H1 (cell line): ENCODE measurements around the gene C3orf80.

ENCODE experiments used
- CREB1 ChIP-seq: IDR thresholded peaks from 2 replicates; pipeline ENCODE4 v1.6.1; 2012; ENCODE audit warnings: inconsistent platforms
- EGR1 ChIP-seq: IDR thresholded peaks from 2 replicates; pipeline ENCODE4 v1.6.1; 2011; ENCODE audit warnings: low read depth, low read length, borderline replicate concordance
- EP300 ChIP-seq, 2 experiments: IDR thresholded peaks; 1 replicate in 1 of 2; 2 replicates in 1 of 2; pipeline ENCODE4 v1.6.1; 2011 to 2012; ENCODE audit warnings: low read depth in 2 of 2, low read length in 2 of 2, mild to moderate bottlenecking in 2 of 2, borderline replicate concordance in 1 of 2, inconsistent platforms in 1 of 2, moderate library complexity in 1 of 2
- POLR2AphosphoS5 ChIP-seq: IDR thresholded peaks from 2 replicates; pipeline ENCODE4 v1.6.1; 2011; ENCODE audit warnings: low read depth, low read length
- SP2 ChIP-seq: IDR thresholded peaks from 2 replicates; pipeline ENCODE4 v1.6.1; 2012; ENCODE audit warnings: mild to moderate bottlenecking, low read length, inconsistent platforms
- TBP ChIP-seq: IDR thresholded peaks from 2 replicates; pipeline ENCODE4 v1.6.1; 2011; ENCODE audit warnings: low read depth, low read length, improper control_type of control experiment
- TF ChIP-seq, protein P1 (sequence below), 3 experiments: IDR thresholded peaks; 1 replicate in 2 of 3; 2 replicates in 1 of 3; pipeline versions ENCODE4 v1.5.1 to v1.6.1; 2011; ENCODE audit warnings: low read length in 3 of 3, mild to moderate bottlenecking in 3 of 3, inconsistent platforms in 2 of 3, low read depth in 1 of 3, moderate library complexity in 1 of 3; ENCODE audit not compliant: insufficient read depth in 1 of 3; ENCODE audit errors: control extremely low read depth in 1 of 3

GRCh38 chr3:160187288-160187687 is 37.9 kb upstream of the C3orf80 start:
- TF ChIP-seq EGR1: no peak
- no peak for TF ChIP-seq EP300 (IDR thresholded peaks at IDR 0.05; ENCODE audit: borderline replicate concordance in 1 of 2, low read depth in 2 of 2, low read length in 2 of 2)
- no peak for TF ChIP-seq SP2
- no peak for TF ChIP-seq TBP
- no peak for TF ChIP-seq POLR2AphosphoS5
- TF ChIP-seq, protein P1, sequence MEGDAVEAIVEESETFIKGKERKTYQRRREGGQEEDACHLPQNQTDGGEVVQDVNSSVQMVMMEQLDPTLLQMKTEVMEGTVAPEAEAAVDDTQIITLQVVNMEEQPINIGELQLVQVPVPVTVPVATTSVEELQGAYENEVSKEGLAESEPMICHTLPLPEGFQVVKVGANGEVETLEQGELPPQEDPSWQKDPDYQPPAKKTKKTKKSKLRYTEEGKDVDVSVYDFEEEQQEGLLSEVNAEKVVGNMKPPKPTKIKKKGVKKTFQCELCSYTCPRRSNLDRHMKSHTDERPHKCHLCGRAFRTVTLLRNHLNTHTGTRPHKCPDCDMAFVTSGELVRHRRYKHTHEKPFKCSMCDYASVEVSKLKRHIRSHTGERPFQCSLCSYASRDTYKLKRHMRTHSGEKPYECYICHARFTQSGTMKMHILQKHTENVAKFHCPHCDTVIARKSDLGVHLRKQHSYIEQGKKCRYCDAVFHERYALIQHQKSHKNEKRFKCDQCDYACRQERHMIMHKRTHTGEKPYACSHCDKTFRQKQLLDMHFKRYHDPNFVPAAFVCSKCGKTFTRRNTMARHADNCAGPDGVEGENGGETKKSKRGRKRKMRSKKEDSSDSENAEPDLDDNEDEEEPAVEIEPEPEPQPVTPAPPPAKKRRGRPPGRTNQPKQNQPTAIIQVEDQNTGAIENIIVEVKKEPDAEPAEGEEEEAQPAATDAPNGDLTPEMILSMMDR (IDR thresholded peaks at IDR 0.05; ENCODE audit: control extremely low read depth in 1 of 3, insufficient read depth in 1 of 3, low read depth in 1 of 3, low read length in 3 of 3): no peak
- no peak for TF ChIP-seq CREB1
